NCI-H345 treated with DMSO at 0.1 percent for 48 hours (cell line): ENCODE data around the gene FNDC11.

Source experiments
- DNase-seq: peaks from one replicate; lab custom pipeline; 2025; ENCODE audit not compliant: unreplicated experiment; lab: John Stamatoyannopoulos, UW

Gene FNDC11

GRCh38 chr20:63578224-63579016 lies 24.5 kb downstream of the FNDC11 start:
- no peak for DNase-seq

GRCh38 chr20:63579017-63579694 lies 25.2 kb downstream of the FNDC11 start:
- no peak for DNase-seq

- DNase-seq: no peak
Measured at GRCh38 chr20:63580796-63581461, 27.0 kb downstream of the FNDC11 start.

- no peak for DNase-seq
Measured at GRCh38 chr20:63582382-63583063, 28.6 kb downstream of the FNDC11 start.

GRCh38 chr20:63585616-63586565 lies 31.9 kb downstream of the FNDC11 start:
- no peak for DNase-seq

GRCh38 chr20:63586797-63587196 lies 32.8 kb downstream of the FNDC11 start:
- DNase-seq: no peak

GRCh38 chr20:63587256-63587655 lies 33.3 kb downstream of the FNDC11 start:
- DNase-seq: no peak

- no peak for DNase-seq
Measured at GRCh38 chr20:63587776-63588591, 34.0 kb downstream of the FNDC11 start.

GRCh38 chr20:63588641-63589041 lies 34.7 kb downstream of the FNDC11 start:
- DNase-seq: no peak

GRCh38 chr20:63589261-63590217 lies 35.6 kb downstream of the FNDC11 start:
- DNase-seq: no peak

- no peak for DNase-seq
Measured at GRCh38 chr20:63590218-63591146, 36.5 kb downstream of the FNDC11 start.

GRCh38 chr20:63591147-63591533 lies 37.2 kb downstream of the FNDC11 start:
- DNase-seq: no peak

- DNase-seq: no peak
Measured at GRCh38 chr20:63591786-63592355, 37.9 kb downstream of the FNDC11 start.

- DNase-seq: no peak
Measured at GRCh38 chr20:63592661-63593060, 38.7 kb downstream of the FNDC11 start.

- DNase-seq: no peak
Measured at GRCh38 chr20:63594043-63594561, 40.1 kb downstream of the FNDC11 start.

GRCh38 chr20:63595416-63596127 lies 41.6 kb downstream of the FNDC11 start:
- DNase-seq: no peak
